HG03460 (cell line): ENCODE data around the gene ACR.

Source experiments
- ATAC-seq: cut with Tn5 transposase; IDR thresholded peaks from one replicate; pipeline ENCODE4 v1.9.1; 2021; ENCODE audit not compliant: unreplicated experiment

The ACR gene

DNA sequence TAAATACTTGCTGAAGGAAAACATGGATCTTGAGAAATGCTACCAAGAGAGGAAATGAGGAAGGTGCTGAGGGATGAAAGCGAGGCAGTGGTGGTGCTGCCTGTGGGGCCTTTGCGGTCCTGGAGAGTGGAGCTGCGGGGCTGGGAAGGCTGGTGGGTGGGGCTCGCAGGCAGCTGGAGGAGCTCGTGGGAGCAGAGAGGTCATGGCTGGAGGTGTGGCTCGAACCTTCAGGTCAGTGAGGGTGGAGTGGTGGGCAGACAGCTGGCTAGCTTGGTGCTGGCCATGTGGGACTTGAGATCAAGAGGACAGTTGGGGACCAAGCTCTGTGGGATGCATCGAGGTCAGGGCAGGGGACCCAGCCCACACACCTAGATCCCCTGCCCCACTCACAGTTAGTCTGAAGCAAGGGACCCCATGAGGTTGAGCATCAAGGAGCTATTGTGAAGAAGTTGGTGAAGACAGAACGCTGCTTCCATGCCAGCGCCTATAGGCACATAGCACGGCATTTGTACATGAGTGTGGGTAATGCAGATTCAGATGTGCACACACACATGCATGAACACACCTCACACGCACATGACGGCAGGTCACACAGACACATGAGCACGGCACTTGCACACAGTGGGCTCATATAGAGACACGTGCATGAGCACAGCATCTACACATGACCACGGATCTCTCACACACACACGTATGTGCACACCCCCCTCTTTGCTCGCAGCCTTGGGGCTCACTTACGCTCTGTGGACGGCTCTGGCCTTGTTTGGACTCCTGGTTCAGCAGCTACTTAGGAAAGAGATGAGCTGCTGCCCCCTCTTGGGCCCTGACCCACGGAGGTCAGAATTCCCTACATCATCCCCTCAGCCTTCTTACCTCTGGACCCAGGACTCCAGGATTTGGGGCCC lies 34.9 kb upstream of the ACR start:
- ATAC-seq = no peak

GRCh38 chr22:50703726-50704509 lies 34.1 kb upstream of the ACR start:
- ATAC-seq = no peak

- no peak for ATAC-seq
Observed at GRCh38 chr22:50704510-50705218, 33.3 kb upstream of the ACR start.

DNA sequence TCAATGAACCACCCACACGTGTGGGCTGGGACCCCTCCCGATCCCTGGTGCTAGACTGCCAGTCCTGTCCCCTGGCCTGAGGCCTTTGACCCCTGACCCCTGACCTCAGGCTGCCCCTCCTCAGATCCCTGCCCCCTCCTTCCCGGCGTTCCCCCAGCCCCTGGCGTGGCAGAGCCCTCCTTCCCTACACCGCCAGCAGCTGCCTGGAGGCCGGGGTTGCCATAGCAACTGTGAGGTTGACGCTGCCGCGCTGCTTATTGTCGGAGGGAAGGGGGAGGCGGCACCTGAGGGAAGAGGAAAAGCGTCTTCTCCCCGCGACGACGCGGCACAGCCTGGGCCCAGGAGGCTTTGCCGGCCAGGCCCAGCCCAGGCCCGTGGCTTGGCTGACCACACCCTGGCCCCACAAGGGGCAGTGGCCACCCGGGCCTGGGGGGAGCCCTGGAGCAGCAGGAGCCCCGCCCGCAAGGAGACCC lies 32.7 kb upstream of the ACR start:
- ATAC-seq = no peak

DNA sequence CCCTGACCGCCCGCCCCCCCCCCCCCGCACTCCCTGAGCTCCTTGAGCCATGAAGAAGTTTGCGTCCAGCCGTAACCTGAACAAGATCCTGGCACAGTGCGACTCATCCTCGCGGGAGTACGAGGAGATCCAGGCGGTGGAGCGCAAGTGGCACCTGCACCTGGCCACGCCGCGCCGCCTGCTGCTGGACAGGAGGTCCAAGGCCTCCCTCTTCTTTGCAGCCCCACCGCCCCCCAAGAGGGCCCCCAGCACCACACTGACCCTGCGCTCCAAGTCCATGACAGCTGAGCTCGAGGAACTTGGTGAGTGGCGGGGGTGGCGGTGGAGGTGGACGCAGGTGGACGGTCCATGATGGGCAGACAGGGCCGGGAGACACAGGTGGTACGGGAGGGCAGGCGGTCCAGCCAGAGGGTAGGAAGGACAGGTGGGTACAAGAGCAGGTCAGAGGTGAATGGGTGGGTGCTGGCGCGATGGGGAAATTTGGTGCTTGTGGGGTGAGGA lies 32.1 kb upstream of the ACR start:
- no peak for ATAC-seq

DNA sequence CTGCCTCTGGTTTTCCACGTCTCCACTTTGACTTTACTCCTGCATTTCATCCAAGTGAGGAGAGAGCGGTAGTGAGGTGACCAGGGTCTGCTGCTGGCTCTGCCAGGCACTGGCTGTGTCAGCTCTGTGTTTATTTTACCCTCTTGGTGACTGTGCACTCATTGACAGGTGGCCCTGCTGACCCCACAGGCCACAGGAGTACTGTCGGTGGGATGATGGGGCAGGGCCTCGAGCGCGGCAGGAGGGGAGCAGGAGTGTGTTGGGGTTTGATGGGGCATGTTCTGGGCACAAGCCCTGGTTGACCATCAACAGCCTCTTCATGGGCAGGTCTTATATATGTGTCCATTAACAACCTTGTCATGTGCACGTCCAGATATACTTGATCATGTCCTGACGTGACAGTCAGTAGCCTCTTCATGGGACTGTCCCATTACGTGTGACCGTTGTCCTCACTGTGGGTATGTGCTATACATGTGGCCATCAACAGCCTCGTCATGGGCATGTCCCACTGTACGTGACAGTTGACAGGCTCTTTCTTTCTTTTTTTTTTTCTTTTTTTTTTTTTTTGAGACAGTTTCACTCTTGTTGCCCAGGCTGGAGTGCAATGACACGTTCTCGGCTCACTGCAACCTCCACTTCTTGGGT lies 31.4 kb upstream of the ACR start:
- ATAC-seq = no peak

DNA sequence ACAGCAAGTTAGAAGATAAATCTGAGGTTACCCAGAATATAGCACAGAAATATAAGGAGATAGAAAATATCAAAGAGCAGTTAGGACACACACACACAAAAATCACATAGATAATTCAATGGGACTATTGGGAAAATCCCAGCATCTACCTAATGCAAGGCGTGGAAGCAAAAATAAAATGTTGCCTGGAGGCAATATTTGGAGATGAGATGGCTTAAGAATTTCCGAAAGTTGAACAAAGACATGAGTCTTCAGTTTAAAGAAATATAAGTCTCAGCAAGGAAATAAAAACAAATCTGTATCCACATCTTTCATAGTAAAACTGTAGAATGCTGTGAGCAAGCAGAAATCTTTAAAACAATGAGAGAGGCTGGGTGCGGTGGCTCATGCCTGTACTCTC lies 29.5 kb upstream of the ACR start:
- ATAC-seq = no peak

DNA sequence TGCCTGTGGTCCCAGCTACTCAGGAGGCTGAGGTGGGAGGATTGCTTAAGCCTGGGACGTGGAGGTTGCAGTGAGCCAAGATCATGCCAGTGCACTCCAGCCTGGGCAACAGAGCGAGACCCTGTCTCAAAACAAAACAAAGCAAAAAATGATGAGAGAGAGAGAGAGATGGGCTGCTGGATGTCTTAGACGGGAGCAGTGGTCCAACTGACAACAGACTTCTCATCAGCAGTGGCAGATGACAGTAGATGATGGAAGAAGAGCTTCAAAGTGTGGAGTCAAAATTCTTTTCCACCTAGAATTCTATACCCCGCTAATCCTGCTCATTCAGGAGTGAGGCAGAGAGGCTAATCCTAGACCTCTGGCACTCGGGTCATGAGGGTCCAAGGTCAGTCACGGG lies 29.0 kb upstream of the ACR start:
- ATAC-seq = no peak

DNA sequence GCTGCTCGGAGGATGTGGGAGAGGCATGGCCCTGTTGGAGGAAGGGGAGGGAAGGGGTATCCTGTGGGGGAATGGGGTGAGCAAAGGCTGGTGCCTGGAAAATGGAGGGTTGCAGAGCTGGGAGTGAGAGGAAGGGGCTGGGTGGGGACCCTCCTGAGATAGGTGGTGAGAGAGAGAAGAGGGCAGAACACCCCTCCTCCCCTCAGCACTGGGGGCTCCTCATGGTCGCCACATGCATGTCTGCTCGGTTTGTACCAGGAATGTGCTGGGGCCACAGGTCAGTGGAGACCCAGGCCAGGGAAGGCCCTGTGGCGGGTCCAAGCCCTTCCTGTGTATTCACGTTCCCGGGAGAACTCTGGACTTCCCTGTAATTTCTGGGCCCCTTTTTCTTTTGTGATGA lies 27.8 kb upstream of the ACR start:
- ATAC-seq = no peak

- ATAC-seq = no peak
Observed at GRCh38 chr22:50710886-50711285, 27.1 kb upstream of the ACR start.

GRCh38 chr22:50711446-50712340 lies 26.3 kb upstream of the ACR start:
- no peak for ATAC-seq

DNA sequence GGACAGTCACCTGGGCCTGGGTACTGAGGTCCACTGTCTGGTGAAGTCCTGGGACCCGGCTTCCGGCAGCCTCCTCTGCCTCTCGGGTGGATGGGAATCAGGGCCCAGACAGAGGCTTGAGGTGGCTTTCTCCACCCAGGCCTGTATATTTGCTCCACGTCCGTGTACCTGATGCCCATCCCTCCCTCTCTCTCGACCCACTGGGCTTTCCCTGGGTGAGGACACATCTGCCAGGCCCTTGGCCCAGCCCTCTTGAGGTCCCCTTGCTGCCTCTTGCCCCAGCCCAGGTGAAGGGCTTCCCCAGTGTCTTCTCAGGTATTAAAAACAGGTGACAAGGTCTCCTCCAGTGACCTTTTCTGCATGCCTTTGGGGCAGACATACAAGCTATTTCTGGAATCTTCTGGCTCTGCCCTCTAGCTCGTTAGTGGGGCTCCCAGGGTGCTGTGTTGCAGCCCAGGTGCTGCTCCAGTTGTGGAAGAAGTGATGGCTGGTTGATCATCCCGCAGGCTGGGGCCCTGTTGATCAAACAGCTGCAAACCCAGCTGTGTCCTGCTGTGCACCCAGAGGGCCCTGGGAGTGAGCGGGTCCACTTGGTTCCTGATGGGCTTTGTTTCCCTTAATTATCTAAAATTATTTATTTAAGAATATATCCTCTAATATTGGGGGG lies 25.5 kb upstream of the ACR start:
- no peak for ATAC-seq

- no peak for ATAC-seq
Observed at GRCh38 chr22:50713008-50713385, 25.0 kb upstream of the ACR start.

- ATAC-seq = no peak
Observed at GRCh38 chr22:50713571-50714056, 24.4 kb upstream of the ACR start.

DNA sequence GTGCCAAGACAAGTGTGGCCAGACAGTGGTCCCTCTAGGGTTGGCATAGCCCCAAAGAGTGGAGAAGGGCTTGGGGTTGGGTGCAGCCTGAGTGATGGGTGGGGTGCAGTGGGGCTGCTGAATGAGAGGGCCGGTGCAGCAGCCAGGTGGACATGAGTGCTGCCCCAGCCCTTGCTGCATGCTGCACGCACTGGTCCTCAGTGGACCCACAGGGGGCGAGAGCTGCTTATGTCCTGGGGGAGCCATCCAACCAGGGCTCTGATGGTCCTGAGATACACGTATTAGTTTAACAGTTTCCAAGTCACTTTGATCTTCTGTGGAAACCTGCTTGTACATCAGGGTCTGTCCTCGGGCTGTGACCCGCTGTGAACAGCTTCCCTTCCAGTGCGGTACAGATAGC lies 23.9 kb upstream of the ACR start:
- no peak for ATAC-seq

- no peak for ATAC-seq
Observed at GRCh38 chr22:50714631-50715179, 23.3 kb upstream of the ACR start.

GRCh38 chr22:50715250-50715649 lies 22.8 kb upstream of the ACR start:
- ATAC-seq = no peak

GRCh38 chr22:50715776-50716175 lies 22.2 kb upstream of the ACR start:
- ATAC-seq = no peak
